Measurements from ENCODE around the gene MOB3C. TPM values are rescaled to one million over a fixed set of nuclear protein-coding genes. Genes with fewer than 3 reads are reported as not detected.

The MOB3C gene
- polyA plus RNA-seq, 1 donor (not counting 4 experiments of a cell fraction or from before 2014, with no cell fraction given): 18.4 TPM

- Histone ChIP-seq H3K27ac (ENCODE audit: control insufficient read depth, insufficient read depth, low read length) (no peak overlapping the region), H4K20me1 (ENCODE audit: control insufficient read depth, extremely low read depth, insufficient read depth, low read length) (no peaks in the 10 kb centered on the region), H3K9me1 (ENCODE audit: control insufficient read depth, extremely low read depth, insufficient read depth, low read length) (no peaks in the 10 kb centered on the region), H3K27me3 (ENCODE audit: control insufficient read depth, extremely low read depth, insufficient read depth, low read length) (no peaks in the 10 kb centered on the region), H3K79me2 (ENCODE audit: control insufficient read depth, insufficient read depth, low read length) (no peaks in the 10 kb centered on the region), H3K4me1 (ENCODE audit: control insufficient read depth, extremely low read depth, insufficient read depth, low read length) (peaks cover 4% of the 10 kb centered on the region), H3K4me2 (ENCODE audit: control insufficient read depth, extremely low read depth, insufficient read depth, low read depth, low read length) (no peak overlapping the region), H3K4me3 (ENCODE audit: control insufficient read depth in 2 of 3, extremely low read depth in 1 of 3, insufficient read depth in 2 of 3, low read depth in 1 of 3, low read length in 3 of 3) (no peak overlapping the region), H2AFZ (ENCODE audit: control insufficient read depth, low read length) (no peak overlapping the region), H3K9ac (ENCODE audit: control insufficient read depth, extremely low read depth, insufficient read depth, low read length) (no peak overlapping the region), H3K36me3 (ENCODE audit: control insufficient read depth in 2 of 2, extremely low read depth in 1 of 2, insufficient read depth in 2 of 2, low read length in 2 of 2) (peaks cover 24 to 30% of the 10 kb centered on the region in 2 experiments), H3K9me3 (ENCODE audit: control insufficient read depth, low read depth, low read length) (no peaks in the 10 kb centered on the region)
- dilution Hi-C loops (cut with MboI; ENCODE audit: extremely low pct_ligation_motif_present, low sequenced_read_pairs): no loop called here
- TF ChIP-seq, protein P1, sequence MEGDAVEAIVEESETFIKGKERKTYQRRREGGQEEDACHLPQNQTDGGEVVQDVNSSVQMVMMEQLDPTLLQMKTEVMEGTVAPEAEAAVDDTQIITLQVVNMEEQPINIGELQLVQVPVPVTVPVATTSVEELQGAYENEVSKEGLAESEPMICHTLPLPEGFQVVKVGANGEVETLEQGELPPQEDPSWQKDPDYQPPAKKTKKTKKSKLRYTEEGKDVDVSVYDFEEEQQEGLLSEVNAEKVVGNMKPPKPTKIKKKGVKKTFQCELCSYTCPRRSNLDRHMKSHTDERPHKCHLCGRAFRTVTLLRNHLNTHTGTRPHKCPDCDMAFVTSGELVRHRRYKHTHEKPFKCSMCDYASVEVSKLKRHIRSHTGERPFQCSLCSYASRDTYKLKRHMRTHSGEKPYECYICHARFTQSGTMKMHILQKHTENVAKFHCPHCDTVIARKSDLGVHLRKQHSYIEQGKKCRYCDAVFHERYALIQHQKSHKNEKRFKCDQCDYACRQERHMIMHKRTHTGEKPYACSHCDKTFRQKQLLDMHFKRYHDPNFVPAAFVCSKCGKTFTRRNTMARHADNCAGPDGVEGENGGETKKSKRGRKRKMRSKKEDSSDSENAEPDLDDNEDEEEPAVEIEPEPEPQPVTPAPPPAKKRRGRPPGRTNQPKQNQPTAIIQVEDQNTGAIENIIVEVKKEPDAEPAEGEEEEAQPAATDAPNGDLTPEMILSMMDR (optimal IDR thresholded peaks at IDR 0.05 in 1 of 3, IDR thresholded peaks at IDR 0.05 in 1 of 3, conservative IDR thresholded peaks at IDR 0.05 in 1 of 3; ENCODE audit: extremely low read depth in 1 of 3, insufficient read depth in 2 of 3, low read length in 3 of 3): no peak
- TF ChIP-seq EZH2 (IDR thresholded peaks at IDR 0.05; ENCODE audit: low read length): no peak
- FAIRE-seq (no peak), DNase-seq (ENCODE audit: low read depth, low spot score) (no peak)
These were observed 48.1 kb downstream of the MOB3C start for GRCh38 chr1:46568461-46568891.

DNA sequence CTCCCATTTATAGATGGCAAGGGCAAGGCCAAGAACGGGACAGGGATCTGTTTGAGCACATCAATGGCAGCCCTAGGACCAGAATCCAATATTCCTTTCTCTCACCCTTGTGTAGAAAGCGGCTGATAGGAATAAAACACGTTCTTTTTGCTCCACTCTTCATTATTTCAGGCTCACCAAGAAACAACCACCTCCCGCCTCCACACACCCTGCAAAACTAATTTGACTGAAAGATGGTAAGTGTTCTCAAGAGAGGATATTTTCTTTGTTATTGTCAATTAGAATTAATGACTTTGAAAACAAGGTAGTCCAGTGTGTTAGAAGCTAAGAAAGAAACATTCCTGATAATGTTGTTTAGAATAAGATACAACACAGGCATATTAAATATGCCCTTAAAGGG is 53.3 kb downstream of the MOB3C start:
- Histone ChIP-seq H3K27ac (ENCODE audit: control insufficient read depth, insufficient read depth, low read length) (no peak overlapping the region), H4K20me1 (ENCODE audit: control insufficient read depth, extremely low read depth, insufficient read depth, low read length) (no peaks in the 10 kb centered on the region), H3K4me3 (ENCODE audit: control insufficient read depth in 2 of 3, extremely low read depth in 1 of 3, insufficient read depth in 2 of 3, low read depth in 1 of 3, low read length in 3 of 3) (no peak overlapping the region), H3K27me3 (ENCODE audit: control insufficient read depth, extremely low read depth, insufficient read depth, low read length) (no peaks in the 10 kb centered on the region), H3K4me2 (ENCODE audit: control insufficient read depth, extremely low read depth, insufficient read depth, low read depth, low read length) (no peak overlapping the region), H3K4me1 (ENCODE audit: control insufficient read depth, extremely low read depth, insufficient read depth, low read length) (no peaks in the 10 kb centered on the region), H3K9me3 (ENCODE audit: control insufficient read depth, low read depth, low read length) (no peaks in the 10 kb centered on the region), H3K36me3 (ENCODE audit: control insufficient read depth in 2 of 2, extremely low read depth in 1 of 2, insufficient read depth in 2 of 2, low read length in 2 of 2) (peaks cover 27 to 53% of the 10 kb centered on the region in 2 experiments), H3K9ac (ENCODE audit: control insufficient read depth, extremely low read depth, insufficient read depth, low read length) (no peak overlapping the region), H2AFZ (ENCODE audit: control insufficient read depth, low read length) (no peak overlapping the region), H3K79me2 (ENCODE audit: control insufficient read depth, insufficient read depth, low read length) (no peaks in the 10 kb centered on the region), H3K9me1 (ENCODE audit: control insufficient read depth, extremely low read depth, insufficient read depth, low read length) (no peaks in the 10 kb centered on the region)
- dilution Hi-C loops (cut with MboI; ENCODE audit: extremely low pct_ligation_motif_present, low sequenced_read_pairs): no loop called here
- FAIRE-seq (no peak), DNase-seq (ENCODE audit: low read depth, low spot score) (no peak)
- TF ChIP-seq EZH2 (IDR thresholded peaks at IDR 0.05; ENCODE audit: low read length): no peak

GRCh38 chr1:46562498-46562897 is 54.1 kb downstream of the MOB3C start:
- Histone ChIP-seq H3K27ac (ENCODE audit: control insufficient read depth, insufficient read depth, low read length) (no peak overlapping the region), H3K4me3 (ENCODE audit: control insufficient read depth in 2 of 3, extremely low read depth in 1 of 3, insufficient read depth in 2 of 3, low read depth in 1 of 3, low read length in 3 of 3) (no peak overlapping the region), H2AFZ (ENCODE audit: control insufficient read depth, low read length) (no peak overlapping the region), H3K9me3 (ENCODE audit: control insufficient read depth, low read depth, low read length) (no peaks in the 10 kb centered on the region), H3K36me3 (ENCODE audit: control insufficient read depth in 2 of 2, extremely low read depth in 1 of 2, insufficient read depth in 2 of 2, low read length in 2 of 2) (peaks cover 24 to 53% of the 10 kb centered on the region in 2 experiments), H3K79me2 (ENCODE audit: control insufficient read depth, insufficient read depth, low read length) (no peaks in the 10 kb centered on the region), H3K4me1 (ENCODE audit: control insufficient read depth, extremely low read depth, insufficient read depth, low read length) (peaks cover 5% of the 10 kb centered on the region), H3K9me1 (ENCODE audit: control insufficient read depth, extremely low read depth, insufficient read depth, low read length) (no peaks in the 10 kb centered on the region), H4K20me1 (ENCODE audit: control insufficient read depth, extremely low read depth, insufficient read depth, low read length) (no peaks in the 10 kb centered on the region), H3K9ac (ENCODE audit: control insufficient read depth, extremely low read depth, insufficient read depth, low read length) (no peak overlapping the region), H3K27me3 (ENCODE audit: control insufficient read depth, extremely low read depth, insufficient read depth, low read length) (no peaks in the 10 kb centered on the region), H3K4me2 (ENCODE audit: control insufficient read depth, extremely low read depth, insufficient read depth, low read depth, low read length) (no peak overlapping the region)
- dilution Hi-C loops (cut with MboI; ENCODE audit: extremely low pct_ligation_motif_present, low sequenced_read_pairs): no loop called here
- TF ChIP-seq EZH2 (IDR thresholded peaks at IDR 0.05; ENCODE audit: low read length): no peak
- TF ChIP-seq, protein P1 (optimal IDR thresholded peaks at IDR 0.05 in 1 of 3, IDR thresholded peaks at IDR 0.05 in 1 of 3, conservative IDR thresholded peaks at IDR 0.05 in 1 of 3; ENCODE audit: extremely low read depth in 1 of 3, insufficient read depth in 2 of 3, low read length in 3 of 3): no peak
- DNase-seq (ENCODE audit: low read depth, low spot score) (no peak), FAIRE-seq (no peak)
